GM13976 (cell line): Measurements from ENCODE around the gene FAM118B.

ENCODE experiments used
- DNase-seq: peaks from one replicate; pipeline ENCODE4 v3.0.0; 2012; ENCODE audit warnings: low spot score
- in situ Hi-C: fragments of 300-500 bp; cut with MboI; formaldehyde crosslinking; loops from one replicate; pipeline ENCODE4 v1.12.0; 2022; ENCODE audit warnings: low sequenced_read_pairs, mixed read lengths, inconsistent platforms; ENCODE audit not compliant: unreplicated experiment
- TF ChIP-seq, protein P1 (sequence below): IDR thresholded peaks from 2 replicates; pipeline ENCODE4 v1.5.1; 2012; ENCODE audit warnings: borderline replicate concordance, mild to moderate bottlenecking; ENCODE audit not compliant: insufficient read depth; ENCODE audit errors: extremely low read depth, missing control alignments, control extremely low read depth

Gene FAM118B

DNA sequence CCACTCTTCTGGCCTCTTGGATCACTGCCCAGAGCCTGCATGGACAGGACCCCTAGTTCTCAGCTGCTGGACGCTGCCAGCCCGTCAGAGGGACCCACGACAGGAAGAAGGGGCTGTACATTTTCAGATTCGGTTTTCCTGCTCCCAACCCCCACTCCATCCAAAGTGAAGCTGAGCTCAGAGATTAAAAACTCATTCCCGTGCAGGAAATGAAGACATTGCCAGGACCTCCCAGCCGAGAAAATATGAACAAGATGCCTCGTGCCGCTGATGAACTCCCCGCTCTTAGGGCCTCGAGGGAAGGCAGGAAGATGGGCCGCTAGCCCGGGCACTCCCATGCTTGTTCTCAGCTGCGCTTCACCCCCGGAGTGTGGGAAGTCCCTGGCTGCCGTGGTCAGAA lies 36.2 kb upstream of the FAM118B start:
- TF ChIP-seq, protein P1, sequence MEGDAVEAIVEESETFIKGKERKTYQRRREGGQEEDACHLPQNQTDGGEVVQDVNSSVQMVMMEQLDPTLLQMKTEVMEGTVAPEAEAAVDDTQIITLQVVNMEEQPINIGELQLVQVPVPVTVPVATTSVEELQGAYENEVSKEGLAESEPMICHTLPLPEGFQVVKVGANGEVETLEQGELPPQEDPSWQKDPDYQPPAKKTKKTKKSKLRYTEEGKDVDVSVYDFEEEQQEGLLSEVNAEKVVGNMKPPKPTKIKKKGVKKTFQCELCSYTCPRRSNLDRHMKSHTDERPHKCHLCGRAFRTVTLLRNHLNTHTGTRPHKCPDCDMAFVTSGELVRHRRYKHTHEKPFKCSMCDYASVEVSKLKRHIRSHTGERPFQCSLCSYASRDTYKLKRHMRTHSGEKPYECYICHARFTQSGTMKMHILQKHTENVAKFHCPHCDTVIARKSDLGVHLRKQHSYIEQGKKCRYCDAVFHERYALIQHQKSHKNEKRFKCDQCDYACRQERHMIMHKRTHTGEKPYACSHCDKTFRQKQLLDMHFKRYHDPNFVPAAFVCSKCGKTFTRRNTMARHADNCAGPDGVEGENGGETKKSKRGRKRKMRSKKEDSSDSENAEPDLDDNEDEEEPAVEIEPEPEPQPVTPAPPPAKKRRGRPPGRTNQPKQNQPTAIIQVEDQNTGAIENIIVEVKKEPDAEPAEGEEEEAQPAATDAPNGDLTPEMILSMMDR, result no peak
- in situ Hi-C loops, result no loop called here

GRCh38 chr11:126176853-126177470 lies 34.6 kb upstream of the FAM118B start:
- TF ChIP-seq, protein P1, result no peak
- in situ Hi-C loops, result no loop called here
- no peak for DNase-seq

More for the DNA sequence above, 36.2 kb upstream of the FAM118B start:
- DNase-seq, result no peak

DNA sequence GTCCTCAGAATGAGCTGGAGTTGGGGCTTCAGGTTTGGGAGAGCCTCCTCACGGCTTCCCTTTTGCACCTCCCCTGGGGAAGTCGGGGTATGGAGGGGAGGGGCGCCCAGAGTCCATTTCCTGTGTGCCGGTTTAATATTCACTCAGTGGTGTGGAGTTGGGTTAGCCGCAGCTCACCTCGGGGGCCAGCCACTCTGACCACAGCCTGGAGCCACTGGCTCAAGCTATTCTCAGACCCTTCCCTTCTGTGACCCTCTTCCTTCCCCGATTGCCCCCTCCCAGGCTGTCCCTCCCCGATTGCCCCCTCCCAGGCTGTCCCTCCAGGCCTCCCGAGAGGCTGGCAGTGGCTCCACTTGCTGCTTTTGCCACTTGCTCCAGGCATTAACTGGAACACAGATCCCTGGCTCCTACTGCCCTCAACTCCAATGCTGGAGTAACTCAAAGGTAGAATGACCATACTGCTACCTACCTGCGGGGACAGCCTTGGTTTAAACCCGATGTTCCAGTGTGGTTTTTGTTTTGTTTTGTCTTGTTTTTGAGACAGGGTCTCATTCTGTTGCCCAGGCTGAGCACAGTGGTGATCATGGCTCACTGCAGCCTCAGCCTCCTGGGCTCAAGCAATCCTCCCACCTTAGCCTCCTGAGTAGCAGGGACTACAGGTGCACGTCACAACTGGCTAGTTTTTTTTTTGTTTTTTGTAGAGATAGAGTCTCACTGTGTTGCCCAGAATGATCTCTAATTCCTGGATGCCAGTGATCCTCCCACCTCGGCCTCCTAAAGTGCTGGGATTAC lies 29.4 kb upstream of the FAM118B start:
- in situ Hi-C loops, result no loop called here
- DNase-seq, result no peak
- TF ChIP-seq, protein P1, result no peak

DNA sequence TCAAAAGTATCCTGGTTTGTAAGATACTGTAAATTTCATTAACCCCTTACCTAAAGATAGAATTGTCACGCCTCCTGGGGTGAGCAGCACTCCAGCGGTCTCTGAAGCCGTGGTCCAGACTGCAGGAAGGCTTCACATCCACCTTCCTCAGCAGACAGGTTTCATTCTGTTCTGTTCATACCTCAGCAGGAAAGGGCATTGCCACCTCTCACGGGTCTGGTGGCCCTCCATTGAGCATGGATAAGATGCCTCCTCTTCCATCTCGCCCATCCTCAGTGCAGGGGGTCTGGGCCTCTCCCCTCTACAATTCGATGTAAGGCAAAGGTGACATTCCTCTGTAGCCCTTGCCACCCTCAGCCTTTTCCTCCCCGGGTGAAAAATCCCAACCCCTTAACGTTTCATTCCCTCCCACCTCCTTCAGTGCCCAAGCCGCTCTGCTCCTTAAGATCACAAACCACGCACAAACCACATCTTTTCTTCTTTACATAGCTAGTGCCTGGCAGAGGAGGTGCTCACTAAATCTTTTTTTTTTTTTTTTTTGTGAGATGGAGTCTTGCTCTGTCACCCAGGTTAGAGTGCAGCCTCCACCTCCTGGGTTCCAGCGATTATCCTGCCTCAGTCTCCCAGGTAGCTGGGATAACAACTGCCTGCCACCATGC lies 28.7 kb upstream of the FAM118B start:
- in situ Hi-C loops, result no loop called here
- TF ChIP-seq, protein P1, result no peak
- DNase-seq, result no peak

- TF ChIP-seq, protein P1, result no peak
- in situ Hi-C loops, result no loop called here
- no peak for DNase-seq
These were observed 26.1 kb upstream of the FAM118B start for GRCh38 chr11:126185259-126186024.
